DMS53 (cell line): ENCODE data around the gene ATP8B4.

Experiments
- DNase-seq: peaks from one replicate; lab custom pipeline; 2025; lab: John Stamatoyannopoulos, UW

Gene ATP8B4

GRCh38 chr15:49813625-49814024 is 305.4 kb downstream of the ATP8B4 start:
- no peak for DNase-seq

- no peak for DNase-seq
These were observed 308.3 kb downstream of the ATP8B4 start for GRCh38 chr15:49810720-49811119.

DNA sequence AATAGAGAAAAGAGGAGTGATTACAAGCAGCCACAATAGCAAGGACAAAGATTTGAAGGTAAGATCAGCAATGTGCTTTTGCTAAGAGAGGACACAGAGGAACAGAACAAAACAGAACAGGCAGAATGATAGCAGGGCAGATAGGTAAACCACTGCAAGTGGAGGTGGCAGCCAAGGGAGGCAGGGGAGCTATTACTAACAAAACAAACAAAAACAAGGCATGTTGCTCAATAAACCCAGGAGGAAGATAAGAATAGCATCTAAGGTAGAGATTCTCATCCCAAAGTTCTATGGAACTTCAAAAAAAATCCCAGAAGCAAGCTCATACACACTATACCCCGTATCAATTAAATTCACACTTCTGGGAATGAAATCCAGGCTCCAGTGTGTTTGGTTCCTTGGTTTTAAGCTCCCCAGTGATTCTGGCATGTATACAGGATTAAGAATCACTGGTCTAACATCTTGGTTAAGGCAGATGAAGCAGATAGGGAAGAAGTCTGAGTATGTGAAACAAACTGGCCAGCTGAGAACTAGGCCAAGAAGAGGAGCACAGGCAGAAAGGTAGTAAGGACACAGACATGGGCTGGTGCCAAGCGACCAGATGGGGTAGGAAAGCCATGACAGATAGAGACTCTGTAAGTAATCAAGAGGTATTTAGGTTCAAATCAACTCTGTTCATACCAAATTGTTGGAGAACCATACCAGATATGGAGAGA is 309.0 kb downstream of the ATP8B4 start:
- no peak for DNase-seq

DNA sequence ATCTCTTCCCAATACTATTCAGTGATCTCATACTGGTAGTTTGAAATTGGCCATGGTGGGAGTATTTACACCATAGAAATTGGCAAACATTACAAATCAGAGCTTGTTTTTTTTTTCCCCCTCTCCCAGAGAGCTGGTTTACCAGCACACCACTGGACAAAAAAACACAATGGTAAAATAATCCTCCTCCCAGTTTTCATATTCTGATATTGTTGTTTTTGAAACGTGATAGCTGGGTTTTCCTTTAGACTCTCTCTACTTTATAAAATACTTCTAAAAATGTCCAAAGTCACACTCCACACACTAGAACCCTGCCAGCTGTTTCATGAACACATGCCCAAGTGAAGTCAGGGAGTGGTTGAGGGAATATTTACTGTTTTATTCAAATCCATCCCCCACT is 310.7 kb downstream of the ATP8B4 start:
- DNase-seq, result no peak
